Activated naive CD4-positive, alpha-beta T cell treated with Interleukin-2 at 50 U/mL for 16 hours (primary cell): ENCODE measurements around the gene TRMT44.

Source experiments
- DNase-seq: peaks from one replicate; pipeline ENCODE4 v3.0.0-alpha.2; 2020

Gene TRMT44, protein sequence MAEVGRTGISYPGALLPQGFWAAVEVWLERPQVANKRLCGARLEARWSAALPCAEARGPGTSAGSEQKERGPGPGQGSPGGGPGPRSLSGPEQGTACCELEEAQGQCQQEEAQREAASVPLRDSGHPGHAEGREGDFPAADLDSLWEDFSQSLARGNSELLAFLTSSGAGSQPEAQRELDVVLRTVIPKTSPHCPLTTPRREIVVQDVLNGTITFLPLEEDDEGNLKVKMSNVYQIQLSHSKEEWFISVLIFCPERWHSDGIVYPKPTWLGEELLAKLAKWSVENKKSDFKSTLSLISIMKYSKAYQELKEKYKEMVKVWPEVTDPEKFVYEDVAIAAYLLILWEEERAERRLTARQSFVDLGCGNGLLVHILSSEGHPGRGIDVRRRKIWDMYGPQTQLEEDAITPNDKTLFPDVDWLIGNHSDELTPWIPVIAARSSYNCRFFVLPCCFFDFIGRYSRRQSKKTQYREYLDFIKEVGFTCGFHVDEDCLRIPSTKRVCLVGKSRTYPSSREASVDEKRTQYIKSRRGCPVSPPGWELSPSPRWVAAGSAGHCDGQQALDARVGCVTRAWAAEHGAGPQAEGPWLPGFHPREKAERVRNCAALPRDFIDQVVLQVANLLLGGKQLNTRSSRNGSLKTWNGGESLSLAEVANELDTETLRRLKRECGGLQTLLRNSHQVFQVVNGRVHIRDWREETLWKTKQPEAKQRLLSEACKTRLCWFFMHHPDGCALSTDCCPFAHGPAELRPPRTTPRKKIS

DNA sequence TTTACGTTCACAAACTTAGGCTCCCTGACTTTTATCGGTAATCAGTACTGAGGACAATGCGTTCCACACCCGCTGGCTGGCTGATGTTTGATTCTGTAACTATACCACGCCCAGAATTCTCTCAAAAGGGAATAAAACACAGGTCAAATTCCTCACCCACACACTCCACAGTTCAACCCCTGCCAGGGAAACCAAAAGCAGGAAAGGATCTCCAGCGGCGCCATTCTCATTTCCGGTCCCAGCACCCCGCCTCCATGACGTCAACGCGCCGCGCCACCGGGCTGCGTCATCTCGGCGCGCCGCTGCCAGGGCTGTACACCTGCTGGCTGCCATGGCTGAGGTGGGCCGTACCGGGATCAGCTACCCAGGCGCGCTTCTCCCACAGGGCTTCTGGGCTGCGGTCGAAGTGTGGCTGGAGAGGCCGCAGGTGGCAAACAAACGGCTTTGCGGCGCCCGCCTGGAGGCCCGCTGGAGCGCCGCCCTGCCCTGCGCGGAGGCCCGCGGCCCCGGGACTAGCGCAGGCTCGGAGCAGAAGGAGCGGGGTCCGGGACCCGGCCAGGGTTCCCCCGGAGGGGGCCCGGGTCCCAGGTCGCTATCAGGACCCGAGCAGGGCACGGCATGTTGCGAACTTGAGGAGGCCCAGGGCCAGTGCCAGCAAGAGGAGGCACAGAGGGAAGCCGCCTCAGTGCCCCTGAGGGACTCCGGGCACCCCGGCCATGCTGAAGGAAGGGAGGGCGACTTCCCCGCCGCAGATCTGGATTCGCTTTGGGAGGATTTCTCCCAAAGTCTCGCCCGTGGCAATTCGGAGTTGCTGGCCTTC is at the start of gene TRMT44, which contains the start of gene ACOX3:
TRMT44 (plus strand) TSS at position 286 of the 820 bp plus-strand sequence; CDS start at position 332, 46 bp downstream.
ACOX3 (minus strand) TSS at position 232 of the 820 bp plus-strand sequence. CDS start 24,202 bp downstream, outside the sequence.
- peak; percentile 96 for DNase-seq

DNA sequence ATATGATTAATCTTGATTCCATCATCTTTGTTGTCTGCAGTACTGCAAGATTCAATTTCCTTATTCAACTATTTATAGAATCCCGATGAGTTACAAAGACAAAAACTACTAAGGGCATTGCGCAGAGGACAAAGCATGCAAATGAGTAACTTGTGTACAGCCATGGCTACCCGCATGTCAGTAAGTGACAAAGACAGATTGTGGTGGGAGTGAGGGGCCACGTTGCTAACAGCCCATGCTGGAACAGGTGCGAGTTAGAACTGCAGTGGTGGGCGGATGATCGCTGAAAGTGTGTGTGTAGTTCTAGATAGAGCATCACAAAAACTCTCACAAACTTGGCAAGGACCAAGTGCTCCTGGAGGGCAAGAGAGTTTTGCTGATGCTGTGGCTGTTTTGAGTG is 49.5 kb upstream of the TRMT44 start:
- DNase-seq = no peak

DNA sequence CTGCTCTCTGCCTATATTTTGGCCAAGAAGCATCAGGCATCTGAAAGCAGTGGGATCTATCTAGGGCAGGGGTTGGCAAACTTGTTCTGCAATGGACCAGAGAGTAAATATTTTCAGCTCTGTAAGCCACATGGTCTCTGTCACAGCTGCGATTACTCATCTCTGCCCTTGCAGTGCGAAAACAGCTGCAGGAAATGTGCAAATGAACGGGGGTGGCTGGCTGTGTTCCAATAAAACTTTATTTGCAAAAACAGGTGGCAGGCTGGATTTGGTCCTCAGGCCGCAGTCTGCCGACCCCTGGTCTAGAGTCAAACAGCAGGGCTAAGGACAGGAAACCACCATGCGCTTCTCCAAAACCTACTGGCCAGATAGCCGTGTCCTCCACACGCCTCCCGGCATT is 48.6 kb upstream of the TRMT44 start:
- no peak for DNase-seq

DNA sequence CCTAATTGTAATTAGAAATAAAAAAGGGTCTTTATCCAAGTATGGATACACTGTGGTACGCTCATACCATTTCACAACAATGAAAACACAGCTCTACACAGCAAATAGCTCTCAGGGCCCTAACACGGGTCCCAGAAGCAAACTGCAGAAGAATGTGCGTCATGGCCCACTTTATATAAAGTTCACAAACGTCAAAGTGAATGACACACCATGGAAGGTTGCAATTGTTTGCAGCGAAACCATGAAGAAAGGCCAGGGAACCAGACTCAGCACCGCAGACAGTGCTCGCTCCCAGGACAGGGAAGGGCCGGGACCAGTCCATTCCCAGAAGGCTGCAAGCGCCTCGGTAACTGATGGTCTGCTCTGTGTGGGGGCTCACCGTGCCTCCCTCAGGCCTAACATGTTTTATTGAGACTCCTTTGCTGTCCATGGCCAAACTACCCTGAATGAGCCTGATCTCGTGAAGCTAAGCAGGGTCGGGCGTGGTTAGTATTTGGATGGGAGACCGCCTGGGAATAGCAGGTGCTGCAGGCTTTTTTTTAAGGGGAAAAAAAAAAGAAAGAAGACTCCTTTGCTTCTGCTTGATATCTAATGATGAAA is 47.9 kb upstream of the TRMT44 start:
- no peak for DNase-seq

DNA sequence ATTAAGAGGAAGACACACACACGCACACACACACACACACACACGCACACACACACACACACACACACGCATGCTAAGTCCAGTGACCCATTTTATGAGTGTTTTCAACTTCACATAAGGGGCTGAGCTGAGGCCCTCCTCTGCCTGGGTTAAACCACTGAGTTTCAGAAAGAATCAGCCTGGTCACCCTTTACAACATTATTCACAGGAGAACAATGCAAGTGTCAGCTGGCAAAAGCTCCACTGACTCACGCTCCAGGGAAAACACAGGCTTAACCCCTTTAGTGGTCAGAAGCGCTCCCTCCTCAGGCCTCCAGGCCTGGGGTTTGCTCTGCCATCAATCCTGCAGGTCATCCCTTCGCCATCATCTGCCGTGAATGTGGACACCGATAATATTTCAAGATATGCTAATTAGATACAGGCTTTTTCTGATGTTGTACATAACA is 47.0 kb upstream of the TRMT44 start:
- no peak for DNase-seq

DNA sequence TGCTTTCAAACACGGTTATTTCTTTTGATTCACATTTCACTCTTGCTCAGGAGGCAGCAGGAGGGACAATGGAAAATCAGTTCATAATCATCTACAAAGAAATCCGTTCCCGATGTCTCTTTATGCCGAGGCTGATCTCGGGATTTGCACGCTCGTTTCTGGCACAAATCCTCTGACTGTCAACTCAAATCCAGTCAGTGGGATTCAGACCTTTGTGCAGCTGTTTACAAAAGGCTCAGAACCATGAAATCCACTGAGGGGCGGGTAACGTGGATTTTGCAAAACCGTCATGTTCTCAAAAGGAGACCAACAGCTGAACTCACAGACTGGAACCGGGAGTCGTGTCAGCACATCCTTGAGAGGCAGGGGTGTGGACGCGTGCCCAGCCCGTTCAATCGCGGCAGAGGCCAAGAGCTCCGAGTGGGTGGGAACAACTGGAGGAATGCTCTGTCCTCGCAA is 46.5 kb upstream of the TRMT44 start:
- no peak for DNase-seq

DNA sequence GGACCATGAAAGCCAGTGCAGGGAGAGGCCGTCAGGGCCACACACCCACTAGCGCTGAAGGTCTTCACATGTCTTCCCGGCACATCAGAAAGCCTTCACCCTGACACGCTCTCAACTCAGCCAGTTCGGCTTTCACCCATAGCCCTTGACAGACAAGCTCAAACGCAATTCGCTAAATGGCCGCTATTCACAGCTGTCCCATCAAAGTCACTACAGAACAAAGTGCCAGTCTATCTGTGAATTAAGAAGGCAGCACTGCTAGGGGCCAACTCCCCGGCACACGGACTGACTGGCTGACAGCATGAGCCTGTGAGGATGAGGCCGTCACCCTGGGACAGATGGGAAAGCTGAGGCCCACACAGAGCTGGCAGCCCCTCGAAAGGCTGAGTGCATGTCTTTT is 45.8 kb upstream of the TRMT44 start:
- DNase-seq = no peak

DNA sequence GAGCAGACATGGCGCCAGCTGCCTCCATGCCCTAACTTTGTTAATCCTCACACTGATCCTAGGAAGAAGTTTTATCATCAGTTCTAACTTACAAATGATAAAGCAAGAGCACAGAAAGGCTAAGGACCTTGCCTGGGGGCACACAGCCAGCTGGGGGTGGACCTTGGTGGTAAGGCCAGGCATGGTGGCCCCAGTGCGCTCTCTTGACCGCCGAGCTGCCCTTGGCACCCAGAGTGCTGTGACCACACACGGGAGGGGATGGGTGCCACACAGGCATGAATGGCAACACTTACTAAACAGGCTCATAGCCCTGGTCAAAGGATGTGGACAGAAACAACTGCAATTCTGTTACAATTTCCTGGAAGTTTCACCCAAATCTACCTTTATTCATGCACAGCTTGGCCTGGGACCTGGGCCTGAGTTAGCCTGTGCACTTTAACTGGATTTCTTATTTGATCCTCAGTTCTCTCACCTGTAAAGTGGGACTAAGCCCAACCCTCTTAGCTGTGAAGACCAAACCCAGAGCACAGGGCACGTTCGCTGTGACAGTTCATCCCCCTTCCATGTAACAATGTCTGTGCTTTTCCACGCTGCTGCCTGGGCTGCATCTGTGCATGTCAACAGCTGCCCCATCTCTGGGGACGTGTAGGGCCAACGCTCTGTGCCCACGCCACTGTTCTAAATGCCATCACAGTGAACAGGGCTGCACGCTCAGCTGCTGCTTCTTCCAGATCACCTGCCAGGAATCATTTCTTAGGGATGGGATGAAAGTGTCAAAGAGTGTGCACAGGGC is 44.9 kb upstream of the TRMT44 start:
- no peak for DNase-seq

DNA sequence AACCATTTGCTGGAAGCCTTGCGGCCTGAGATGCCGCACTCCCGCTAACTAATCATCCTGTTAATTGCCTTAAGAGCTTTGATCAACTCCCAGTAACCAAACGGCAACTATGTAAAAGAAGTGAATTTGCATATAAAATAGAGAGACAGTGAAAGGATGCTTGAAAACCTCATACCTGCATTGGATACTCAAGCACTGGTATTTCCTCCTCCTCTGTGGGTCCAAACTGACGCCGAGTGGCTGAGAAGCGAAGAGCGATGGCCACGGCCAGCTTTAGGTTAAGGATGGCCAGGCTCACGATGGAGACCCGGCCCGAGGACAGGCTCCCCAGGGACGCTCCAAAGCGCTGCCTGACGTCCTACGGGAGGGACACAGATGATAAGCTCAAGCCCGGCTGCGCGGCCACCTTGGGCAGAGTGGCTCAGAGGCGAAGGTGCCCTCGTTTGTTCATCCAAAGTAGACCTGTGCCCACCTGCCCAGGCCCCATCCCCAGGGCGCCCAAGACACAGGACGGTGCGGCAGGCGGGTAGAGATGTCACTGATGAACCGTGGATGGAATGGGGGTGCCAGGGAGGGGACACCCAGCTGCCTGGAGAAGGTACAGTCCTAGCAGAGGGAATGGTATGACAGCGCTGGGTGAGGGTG is 43.7 kb upstream of the TRMT44 start:
- DNase-seq = no peak

DNA sequence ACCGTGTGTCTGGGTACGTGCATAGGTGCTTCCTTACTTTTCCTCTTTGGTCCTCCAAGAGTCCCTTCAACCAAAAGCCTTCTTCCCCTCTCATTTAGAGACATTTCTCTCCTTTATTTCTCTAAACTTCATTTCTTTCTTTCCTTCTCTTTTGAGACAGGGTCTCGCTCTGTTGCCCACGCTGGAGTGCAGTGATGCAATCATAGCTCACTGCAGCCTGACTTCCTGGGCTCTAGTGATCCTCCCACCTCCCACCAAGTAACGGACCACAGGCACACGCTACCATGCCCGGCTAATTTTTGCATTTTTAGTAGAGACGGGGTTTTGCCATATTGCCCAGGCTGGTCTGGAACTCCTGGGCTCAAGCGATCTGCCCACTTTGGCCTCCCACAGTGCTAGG is 42.2 kb upstream of the TRMT44 start:
- no peak for DNase-seq

DNA sequence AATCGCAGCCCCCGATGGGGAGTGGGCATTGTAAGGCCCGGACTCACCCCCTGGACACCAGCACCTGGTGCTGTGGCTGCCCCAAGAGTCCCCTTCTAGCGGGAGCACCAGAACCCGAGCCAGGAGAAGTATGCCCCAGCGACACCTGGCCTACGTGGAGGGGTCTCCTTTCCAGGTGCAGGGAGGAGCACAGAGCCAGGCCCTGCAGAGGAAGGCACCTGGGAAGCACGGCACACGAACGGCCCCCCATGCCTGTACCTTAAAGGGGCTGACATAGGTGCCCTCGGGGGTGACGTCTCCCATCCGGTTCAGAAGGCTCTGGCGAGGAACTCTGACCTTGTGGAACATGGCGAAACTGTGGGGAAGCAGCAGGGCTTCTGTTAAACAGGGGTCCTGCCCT is 41.3 kb upstream of the TRMT44 start:
- DNase-seq = no peak

DNA sequence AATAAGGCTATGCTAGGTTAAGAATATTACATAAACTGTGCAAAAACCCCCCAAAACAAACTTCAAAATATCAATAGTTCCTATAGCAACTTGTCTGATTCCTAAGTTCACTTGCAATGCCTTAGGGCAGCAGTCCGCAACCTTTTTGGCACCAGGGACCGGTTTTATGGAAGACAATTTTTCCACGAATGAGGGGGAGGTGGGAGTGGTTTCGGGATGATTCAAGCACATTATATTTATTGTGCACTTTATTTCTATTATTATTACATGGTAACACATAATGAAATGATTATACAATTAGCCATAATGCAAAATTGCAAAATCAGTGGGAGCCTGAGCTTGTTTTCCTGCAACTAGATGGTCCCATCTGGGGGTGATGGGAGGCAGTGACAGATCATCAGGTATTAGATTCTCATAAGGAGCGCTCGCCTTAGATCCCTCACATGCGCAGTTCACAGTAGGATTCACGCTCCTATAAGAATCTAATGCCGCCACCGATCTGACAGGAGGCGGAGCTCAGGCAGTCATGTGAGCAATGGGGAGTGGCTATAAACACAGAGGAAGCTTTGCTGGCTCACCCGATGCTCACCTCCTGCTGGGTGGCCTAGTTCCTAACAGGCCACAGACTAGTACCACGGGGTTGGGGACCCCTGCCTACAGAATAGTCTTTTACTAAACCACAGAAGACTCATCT is 39.8 kb upstream of the TRMT44 start:
- no peak for DNase-seq

DNA sequence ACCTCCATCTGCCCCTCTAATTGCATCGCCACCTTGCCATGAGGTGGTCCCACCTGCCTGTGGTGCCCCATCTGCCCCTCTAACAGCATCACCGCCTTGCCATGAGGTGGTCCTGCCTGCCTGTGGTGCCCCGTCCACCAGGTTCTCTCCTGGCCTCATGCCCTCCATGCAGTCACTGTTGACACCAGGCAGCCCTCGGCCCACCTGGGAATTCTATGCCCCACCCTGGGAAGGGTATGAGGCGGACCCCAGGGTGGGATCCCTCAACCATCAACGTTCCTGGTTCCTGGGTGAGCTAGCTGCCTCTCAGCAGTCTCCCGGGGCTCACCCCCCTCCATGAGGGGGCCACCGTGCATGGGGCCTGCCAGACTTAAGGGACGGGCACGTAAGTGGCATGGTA is 38.9 kb upstream of the TRMT44 start:
- no peak for DNase-seq

DNA sequence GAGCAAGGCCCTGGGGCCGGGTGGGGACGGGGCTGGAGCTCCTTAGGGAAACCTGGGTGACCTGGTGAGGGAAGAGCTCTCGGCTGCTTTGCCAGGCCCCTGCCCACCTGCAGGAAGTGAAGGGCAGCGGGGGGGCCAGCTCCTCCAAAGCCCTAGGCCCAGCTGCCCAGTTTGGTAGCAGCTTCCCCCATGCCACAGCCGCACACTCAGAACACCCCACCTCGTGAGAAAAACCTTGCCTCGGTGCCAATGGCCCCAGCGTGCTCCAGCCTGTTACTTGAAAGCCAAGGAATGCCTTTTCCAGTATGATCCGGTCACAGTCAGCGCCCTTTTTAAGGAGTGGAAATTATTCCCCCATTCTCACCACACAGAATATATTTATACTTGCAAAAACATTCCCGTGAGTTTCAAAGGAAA is 38.4 kb upstream of the TRMT44 start:
- no peak for DNase-seq

DNA sequence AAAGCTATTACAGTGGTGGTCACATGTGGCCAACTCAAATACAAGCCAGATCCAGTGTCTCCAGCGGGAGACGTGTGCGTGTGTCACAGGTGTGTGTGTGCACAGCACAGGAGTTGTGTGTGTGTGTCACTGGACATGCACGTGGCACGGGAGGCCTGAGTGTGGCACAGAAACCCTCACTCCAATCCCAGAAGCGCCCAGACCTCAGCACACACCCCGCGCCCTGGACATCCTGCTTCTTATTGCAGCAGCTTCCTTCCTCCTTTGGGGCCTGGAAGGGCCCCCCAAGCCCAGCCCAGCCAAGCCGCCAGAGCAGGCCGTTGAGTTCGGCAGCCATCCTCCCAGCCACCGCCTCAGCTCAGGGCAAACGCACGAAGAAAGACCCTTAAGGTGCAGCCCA is 37.9 kb upstream of the TRMT44 start:
- no peak for DNase-seq

DNA sequence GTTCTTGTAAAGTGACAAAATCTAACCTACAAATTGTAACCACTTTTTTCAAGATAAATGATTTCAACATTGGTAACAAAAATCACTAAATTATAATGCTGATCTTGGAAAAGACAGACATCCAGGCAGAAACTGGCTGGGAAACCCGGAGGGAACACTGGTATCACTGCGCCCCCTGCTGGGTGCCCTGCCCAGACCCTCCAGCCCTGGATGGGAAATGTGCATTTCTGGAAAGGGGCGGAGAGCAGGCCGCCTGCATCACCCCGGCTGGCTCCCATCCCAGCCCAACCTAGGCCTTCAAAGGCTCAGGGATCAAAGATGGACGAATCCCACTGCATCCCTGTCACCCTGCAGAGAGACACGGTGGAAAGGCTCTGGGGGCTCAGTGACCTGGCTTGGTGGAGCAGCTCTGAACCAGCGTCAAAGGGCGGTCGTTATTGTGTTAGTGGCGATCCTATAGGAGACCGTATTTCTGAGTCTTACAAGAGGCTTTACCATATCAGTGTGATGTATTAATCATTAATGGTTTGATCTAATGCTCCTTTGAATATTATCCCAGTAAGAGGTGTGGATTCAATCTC is 37.3 kb upstream of the TRMT44 start:
- peak; percentile 57 for DNase-seq

DNA sequence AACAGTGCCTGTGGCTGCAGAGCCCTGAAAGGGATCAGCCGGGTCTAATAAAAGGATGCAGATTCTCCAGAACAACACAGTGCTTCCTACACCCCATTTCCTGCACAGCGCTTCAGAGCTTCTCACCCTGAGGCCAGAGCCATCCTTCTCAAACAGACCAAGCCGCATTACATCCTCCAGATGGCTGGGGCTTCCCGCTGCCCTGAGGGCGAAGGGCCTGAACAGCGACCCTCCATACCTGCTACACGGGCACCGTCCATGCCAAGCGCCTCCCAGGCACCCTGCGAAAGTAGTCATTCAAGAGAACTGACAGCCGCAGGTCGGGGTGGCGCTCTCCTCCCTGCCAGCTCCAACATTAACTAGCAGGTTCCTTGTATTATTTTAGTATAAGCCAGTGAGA is 36.6 kb upstream of the TRMT44 start:
- DNase-seq = no peak

DNA sequence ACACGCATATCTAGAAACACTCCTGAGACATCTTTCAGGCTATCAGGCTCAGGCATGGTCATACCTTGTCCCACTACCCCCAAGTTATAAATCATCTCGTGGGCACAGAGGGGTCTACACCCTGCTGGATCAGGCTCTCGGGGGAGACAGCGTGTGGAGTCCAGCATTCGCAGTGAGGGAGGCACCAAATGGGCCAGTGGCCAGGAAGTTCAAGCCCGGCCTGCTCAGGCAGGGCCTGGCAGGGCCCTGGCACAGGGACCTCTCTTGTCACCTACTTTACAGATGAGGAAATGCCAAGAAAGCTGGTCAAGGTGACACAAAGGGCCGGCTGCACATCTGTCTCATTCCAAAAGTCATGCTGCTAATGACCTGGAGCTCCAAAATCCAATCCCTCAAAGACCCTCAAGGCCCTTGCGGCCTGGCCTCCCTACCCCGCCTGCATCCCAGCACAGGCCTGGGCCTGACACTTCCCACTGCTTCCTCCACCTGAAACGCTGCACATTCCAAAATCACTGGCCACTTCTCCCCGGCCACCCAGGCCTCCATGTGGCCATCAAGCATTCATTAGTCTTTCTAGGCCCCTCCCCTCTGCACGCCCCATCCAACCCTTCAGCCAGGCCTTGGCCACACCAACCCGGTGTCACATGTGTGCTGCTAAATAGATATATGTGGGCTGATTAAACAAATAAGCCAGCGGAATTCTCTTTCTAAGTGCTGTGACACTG is 35.6 kb upstream of the TRMT44 start:
- DNase-seq = no peak

DNA sequence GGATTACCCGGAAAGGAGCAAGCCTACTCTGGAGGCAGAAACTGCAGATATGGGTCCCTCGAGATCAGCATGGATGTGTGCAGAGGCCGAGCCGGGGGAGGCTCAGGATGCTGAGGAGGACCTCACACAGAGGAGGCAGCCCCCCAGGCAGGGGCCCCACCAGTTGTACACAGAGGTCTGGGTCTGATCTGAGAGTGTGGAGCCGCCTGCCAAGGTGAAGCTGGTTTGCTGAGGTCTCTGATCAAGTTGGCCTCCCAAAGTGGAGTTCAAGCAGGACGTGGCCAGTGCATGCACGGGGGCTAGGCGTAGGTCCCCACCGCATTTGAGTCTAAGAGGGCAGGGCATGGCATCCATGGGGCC is 35.1 kb upstream of the TRMT44 start:
- DNase-seq = no peak

DNA sequence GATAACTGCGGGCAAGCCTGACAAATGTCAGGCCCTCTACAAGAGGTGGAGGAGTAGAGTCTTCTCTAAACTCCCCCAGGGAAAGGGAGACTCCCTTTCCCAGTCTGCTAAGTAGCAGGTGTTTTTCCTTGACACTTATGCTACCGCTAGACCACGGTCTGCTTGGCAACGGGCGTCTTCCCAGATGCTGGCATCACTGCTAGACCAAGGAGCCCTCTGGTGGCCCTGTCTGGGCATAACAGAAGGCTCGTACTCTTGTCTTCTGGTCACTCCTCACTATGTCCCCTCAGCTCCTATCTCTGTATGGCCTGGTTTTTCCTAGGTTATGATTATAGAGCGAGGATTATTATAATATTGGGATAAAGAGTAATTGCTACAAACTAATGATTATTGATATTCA is 33.7 kb upstream of the TRMT44 start:
- peak; percentile 14 for DNase-seq
